ENCODE data around the gene BSPRY. TPM values are rescaled to one million over a fixed set of nuclear protein-coding genes. Genes with fewer than 3 reads are reported as not detected.

The BSPRY gene
- total and polyA plus RNA-seq, 4 donors, result 8.8 to 12.7 (median 11.0) TPM

DNA sequence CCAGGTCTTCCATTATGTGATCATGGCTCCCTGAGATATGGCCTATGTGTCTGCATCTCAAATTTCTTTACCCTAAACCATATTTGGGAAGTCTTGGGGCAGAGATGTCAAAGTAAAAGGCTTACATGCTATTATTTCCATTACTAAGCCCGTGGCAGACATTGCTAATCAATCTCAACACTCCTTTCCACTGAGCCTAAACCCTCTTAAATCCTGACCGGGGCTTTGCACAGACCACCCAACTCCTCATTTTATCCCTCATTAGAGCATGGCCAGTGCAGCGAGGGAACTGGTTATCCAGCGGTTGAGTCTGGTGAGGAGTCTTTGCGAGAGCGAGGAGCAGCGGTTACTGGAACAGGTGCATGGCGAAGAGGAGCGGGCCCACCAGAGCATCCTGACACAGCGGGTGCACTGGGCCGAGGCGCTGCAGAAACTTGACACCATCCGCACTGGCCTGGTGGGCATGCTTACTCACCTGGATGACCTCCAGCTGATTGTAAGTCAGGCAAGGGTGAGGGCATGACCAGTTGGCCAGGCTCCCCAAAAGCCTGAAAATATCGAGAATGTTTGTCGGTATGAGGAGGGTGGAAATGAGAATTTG is 11.0 kb downstream of the BSPRY start:
- Histone ChIP-seq H3K9ac (ENCODE audit: insufficient read depth in 1 of 2, low read length in 2 of 2) (no peak overlapping the region), H3K36me3 (ENCODE audit: control insufficient read depth in 4 of 4, insufficient read depth in 4 of 4, low read length in 4 of 4) (no peaks in the 10 kb centered on the region), H3K9me3 (ENCODE audit: control insufficient read depth in 4 of 4, insufficient read depth in 3 of 4, low read length in 3 of 4) (no peaks in the 10 kb centered on the region), H3K27me3 (ENCODE audit: control insufficient read depth in 3 of 3, insufficient read depth in 3 of 3, low read length in 2 of 3) (peaks cover 0 to 2% (median 2%) of the 10 kb centered on the region in 3 donors), H3K4me1 (ENCODE audit: control insufficient read depth in 5 of 5, insufficient read depth in 5 of 5, low read length in 5 of 5) (no peaks in the 10 kb centered on the region), H3K27ac (ENCODE audit: low read depth in 1 of 2, low read length in 1 of 2) (no peak overlapping the region), H3K4me3 (no peak overlapping the region)
- ATAC-seq (ENCODE audit: insufficient read depth, low FRiP score), result no peak
- TF ChIP-seq, protein P1, sequence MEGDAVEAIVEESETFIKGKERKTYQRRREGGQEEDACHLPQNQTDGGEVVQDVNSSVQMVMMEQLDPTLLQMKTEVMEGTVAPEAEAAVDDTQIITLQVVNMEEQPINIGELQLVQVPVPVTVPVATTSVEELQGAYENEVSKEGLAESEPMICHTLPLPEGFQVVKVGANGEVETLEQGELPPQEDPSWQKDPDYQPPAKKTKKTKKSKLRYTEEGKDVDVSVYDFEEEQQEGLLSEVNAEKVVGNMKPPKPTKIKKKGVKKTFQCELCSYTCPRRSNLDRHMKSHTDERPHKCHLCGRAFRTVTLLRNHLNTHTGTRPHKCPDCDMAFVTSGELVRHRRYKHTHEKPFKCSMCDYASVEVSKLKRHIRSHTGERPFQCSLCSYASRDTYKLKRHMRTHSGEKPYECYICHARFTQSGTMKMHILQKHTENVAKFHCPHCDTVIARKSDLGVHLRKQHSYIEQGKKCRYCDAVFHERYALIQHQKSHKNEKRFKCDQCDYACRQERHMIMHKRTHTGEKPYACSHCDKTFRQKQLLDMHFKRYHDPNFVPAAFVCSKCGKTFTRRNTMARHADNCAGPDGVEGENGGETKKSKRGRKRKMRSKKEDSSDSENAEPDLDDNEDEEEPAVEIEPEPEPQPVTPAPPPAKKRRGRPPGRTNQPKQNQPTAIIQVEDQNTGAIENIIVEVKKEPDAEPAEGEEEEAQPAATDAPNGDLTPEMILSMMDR (IDR thresholded peaks at IDR 0.05; ENCODE audit: control extremely low read depth, extremely low read depth), result no peak
- 90 to 93% methylated on average over 15 of the region's 15 CpGs for WGBS, 2 donors
- no peak for DNase-seq

DNA sequence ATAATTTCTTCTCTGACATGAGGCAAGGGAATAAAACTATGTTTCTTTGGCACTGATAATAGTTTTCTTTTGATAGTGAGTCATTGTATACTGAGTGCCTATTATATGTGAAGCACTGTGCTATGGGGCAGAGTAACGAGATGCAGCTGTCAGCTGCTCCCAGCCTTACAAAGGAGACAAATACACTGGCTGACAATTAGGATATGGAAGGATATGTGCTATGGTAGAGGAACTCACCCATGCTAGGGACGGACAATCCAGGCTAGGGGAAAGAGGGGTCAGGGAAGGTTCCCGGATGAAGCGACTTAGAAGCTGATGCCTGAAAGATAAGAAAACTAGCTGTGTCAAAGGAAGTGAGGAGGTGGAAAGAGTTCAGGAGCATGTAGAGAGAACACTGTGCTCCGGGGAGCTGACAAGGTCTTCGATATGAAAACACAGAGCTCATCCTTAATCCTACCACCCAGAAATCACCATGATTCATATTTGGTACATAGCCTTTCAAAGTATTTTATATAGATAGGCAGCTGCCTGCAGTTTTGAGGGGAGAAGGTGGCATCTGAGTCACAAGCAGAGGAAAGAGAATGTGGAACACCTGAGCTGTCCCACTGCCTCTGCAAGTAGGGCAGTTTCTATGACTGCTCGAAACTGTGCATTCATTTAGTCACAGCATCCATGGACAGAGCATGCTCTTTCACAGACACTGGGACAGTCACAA is 12.1 kb downstream of the BSPRY start:
- Histone ChIP-seq H3K27ac (ENCODE audit: low read depth in 1 of 2, low read length in 1 of 2) (no peak overlapping the region), H3K36me3 (ENCODE audit: control insufficient read depth in 4 of 4, insufficient read depth in 4 of 4, low read length in 4 of 4) (no peaks in the 10 kb centered on the region), H3K9ac (ENCODE audit: insufficient read depth in 1 of 2, low read length in 2 of 2) (no peak overlapping the region), H3K27me3 (ENCODE audit: control insufficient read depth in 3 of 3, insufficient read depth in 3 of 3, low read length in 2 of 3) (peaks cover 0 to 2% (median 2%) of the 10 kb centered on the region in 3 donors), H3K4me3 (no peak overlapping the region), H3K9me3 (ENCODE audit: control insufficient read depth in 4 of 4, insufficient read depth in 3 of 4, low read length in 3 of 4) (no peaks in the 10 kb centered on the region), H3K4me1 (ENCODE audit: control insufficient read depth in 5 of 5, insufficient read depth in 5 of 5, low read length in 5 of 5) (no peaks in the 10 kb centered on the region)
- WGBS, 2 donors, result 71 to 80% methylated on average over 7 of the region's 7 CpGs
- TF ChIP-seq, protein P1 (IDR thresholded peaks at IDR 0.05; ENCODE audit: control extremely low read depth, extremely low read depth), result no peak
- ATAC-seq (ENCODE audit: insufficient read depth, low FRiP score) (no peak), DNase-seq (no peak)

GRCh38 chr9:113363336-113363735 is 14.0 kb downstream of the BSPRY start:
- H3K4me3 ChIP-seq, result no peak overlapping the region
- no peaks in the 10 kb centered on the region for H3K36me3 ChIP-seq (ENCODE audit: control insufficient read depth in 4 of 4, insufficient read depth in 4 of 4, low read length in 4 of 4)
- ATAC-seq (ENCODE audit: insufficient read depth, low FRiP score), result no peak
- no peaks in the 10 kb centered on the region for H3K27me3 ChIP-seq (ENCODE audit: control insufficient read depth in 3 of 3, insufficient read depth in 3 of 3, low read length in 2 of 3)
- TF ChIP-seq, protein P1 (IDR thresholded peaks at IDR 0.05; ENCODE audit: control extremely low read depth, extremely low read depth), result no peak
- H3K9ac ChIP-seq (ENCODE audit: insufficient read depth in 1 of 2, low read length in 2 of 2), result no peak overlapping the region
- DNase-seq, result no peak
- H3K27ac ChIP-seq (ENCODE audit: low read depth in 1 of 2, low read length in 1 of 2), result no peak overlapping the region
- WGBS, 2 donors, result 62 to 77% methylated on average over 3 of the region's 3 CpGs
- no peaks in the 10 kb centered on the region for H3K9me3 ChIP-seq (ENCODE audit: control insufficient read depth in 4 of 4, insufficient read depth in 3 of 4, low read length in 3 of 4)
- no peaks in the 10 kb centered on the region for H3K4me1 ChIP-seq (ENCODE audit: control insufficient read depth in 5 of 5, insufficient read depth in 5 of 5, low read length in 5 of 5)
